Ectodermal cell (in vitro differentiated cells): Measurements from ENCODE around the gene LRRC27.
"Not testable (repeated sequence)": the region's sequence is repeated elsewhere in the genome, so short reads cannot be mapped to it uniquely, and the experiment has no call there.

Source experiments
- H3K27ac ChIP-seq: 2 replicates; pipeline ENCODE4 v1.7.0; 2013; ENCODE audit warnings: mild to moderate bottlenecking, low read depth, low read length; ENCODE audit not compliant: insufficient read depth, poor library complexity, severe bottlenecking
- H3K27me3 ChIP-seq: 2 replicates; pipeline ENCODE4 v1.7.0; 2013; ENCODE audit warnings: mild to moderate bottlenecking, low read length; ENCODE audit not compliant: insufficient read depth, control insufficient read depth, poor library complexity, severe bottlenecking
- H3K36me3 ChIP-seq: one replicate; pipeline ENCODE4 v1.7.0; 2013; ENCODE audit warnings: low read length; ENCODE audit not compliant: control insufficient read depth, insufficient read depth
- H3K4me1 ChIP-seq: one replicate; pipeline ENCODE4 v1.7.0; 2013; ENCODE audit warnings: low read length; ENCODE audit not compliant: control insufficient read depth, insufficient read depth
- H3K4me3 ChIP-seq: 2 replicates; pipeline ENCODE4 v1.7.0; 2013; ENCODE audit warnings: low read depth, low read length, control low read depth; ENCODE audit not compliant: insufficient read depth
- H3K9me3 ChIP-seq: 2 replicates; pipeline ENCODE4 v1.7.0; 2013; ENCODE audit warnings: mild to moderate bottlenecking, low read length, moderate library complexity; ENCODE audit not compliant: control insufficient read depth
- WGBS, 2 experiments: methylation state at CpG; one replicate each; pipeline ENCODE4 v1.1.7; 2013; ENCODE audit warnings: missing lambda C conversion rate in 2 of 2; 5-methylcytosine and 5-hydroxymethylcytosine counted together

The LRRC27 gene

DNA sequence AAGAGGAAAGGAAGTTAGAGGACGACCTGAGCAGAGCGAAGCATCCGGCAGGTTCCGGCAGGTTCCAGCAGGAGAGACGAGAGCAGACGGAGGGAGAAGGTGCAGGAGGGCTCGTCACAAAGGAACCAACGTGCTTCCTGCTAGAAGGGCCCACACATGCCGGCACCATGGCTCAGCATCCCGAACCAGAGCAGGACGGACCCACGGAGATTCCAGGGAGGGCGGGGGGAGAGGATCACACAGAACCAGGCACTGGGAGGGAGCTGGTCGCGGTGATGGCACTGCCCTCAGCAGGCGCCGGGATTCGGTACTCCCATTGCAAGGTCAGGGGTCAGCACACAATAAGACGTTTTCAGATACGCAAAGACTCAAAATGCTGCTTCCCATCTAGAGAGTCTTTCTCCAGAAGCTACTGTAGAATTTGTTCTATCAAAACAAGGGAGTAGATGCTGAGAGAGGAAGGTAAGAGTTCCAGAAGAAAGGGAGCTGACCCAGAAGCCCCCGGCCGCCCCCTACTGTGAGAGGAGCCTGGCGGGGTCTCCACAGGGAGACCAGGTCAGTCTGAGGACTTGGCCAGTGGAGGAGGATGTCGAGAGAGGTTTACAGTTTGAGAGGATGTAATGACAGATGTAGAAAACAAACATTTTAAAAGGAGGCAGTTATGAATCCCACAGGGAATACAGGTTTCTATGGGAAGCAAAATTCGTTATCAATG lies 41.4 kb downstream of the LRRC27 start:
- H3K9me3 ChIP-seq = no peaks in the 10 kb centered on the region
- no peaks in the 10 kb centered on the region for H3K4me1 ChIP-seq
- H3K36me3 ChIP-seq = no peaks in the 10 kb centered on the region
- H3K27ac ChIP-seq = no peak overlapping the region
- 90 to 92% methylated on average over 25 of the region's 25 CpGs for WGBS, 2 experiments
- H3K4me3 ChIP-seq = no peak overlapping the region
- no peaks in the 10 kb centered on the region for H3K27me3 ChIP-seq

- H3K27ac ChIP-seq = no peak overlapping the region
- H3K4me3 ChIP-seq = no peak overlapping the region
- H3K27me3 ChIP-seq = no peaks in the 10 kb centered on the region
- 87% methylated on average over 8 of the region's 8 CpGs for WGBS, 2 experiments
- H3K9me3 ChIP-seq = no peaks in the 10 kb centered on the region
- H3K36me3 ChIP-seq = no peaks in the 10 kb centered on the region
- H3K4me1 ChIP-seq = no peaks in the 10 kb centered on the region
Measured at GRCh38 chr10:132374176-132374575, 42.2 kb downstream of the LRRC27 start.

DNA sequence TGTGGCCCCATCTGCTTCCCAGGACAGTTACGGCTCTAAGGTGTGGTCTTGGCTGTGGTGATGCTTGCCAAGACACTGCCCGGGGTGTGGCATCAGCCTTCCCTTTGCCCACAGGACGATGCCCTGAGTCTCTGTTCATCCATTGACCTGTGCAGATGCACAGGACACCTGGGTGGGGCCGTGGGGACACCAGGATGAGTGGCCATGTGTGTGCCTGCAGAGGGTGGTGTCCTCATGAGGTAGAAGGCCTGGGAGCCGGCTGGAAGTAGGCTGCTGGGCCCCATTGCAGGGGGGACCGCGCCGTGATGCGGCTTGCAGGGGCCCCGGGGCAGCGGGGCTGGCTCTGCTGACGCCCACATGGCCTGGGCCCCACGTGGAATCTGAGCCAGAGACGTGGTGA lies 42.6 kb downstream of the LRRC27 start:
- WGBS, 2 experiments = 92 to 93% methylated on average over 14 of the region's 14 CpGs
- no peaks in the 10 kb centered on the region for H3K9me3 ChIP-seq
- H3K4me3 ChIP-seq = no peak overlapping the region
- H3K27ac ChIP-seq = no peak overlapping the region
- no peaks in the 10 kb centered on the region for H3K27me3 ChIP-seq
- no peaks in the 10 kb centered on the region for H3K4me1 ChIP-seq
- H3K36me3 ChIP-seq = no peaks in the 10 kb centered on the region

- Histone ChIP-seq H3K4me1 (no peaks in the 10 kb centered on the region), H3K27ac (no peak overlapping the region), H3K4me3 (no peak overlapping the region), H3K36me3 (no peaks in the 10 kb centered on the region), H3K9me3 (no peaks in the 10 kb centered on the region), H3K27me3 (no peaks in the 10 kb centered on the region)
- WGBS, 2 experiments = 81 to 84% methylated on average over 26 of the region's 26 CpGs
Measured at GRCh38 chr10:132375116-132375794, 43.3 kb downstream of the LRRC27 start.

GRCh38 chr10:132375795-132376297 lies 43.9 kb downstream of the LRRC27 start:
- Histone ChIP-seq H3K9me3 (no peaks in the 10 kb centered on the region), H3K27ac (no peak overlapping the region), H3K4me3 (no peak overlapping the region), H3K4me1 (no peaks in the 10 kb centered on the region), H3K27me3 (no peaks in the 10 kb centered on the region), H3K36me3 (no peaks in the 10 kb centered on the region)
- WGBS, 2 experiments = 87 to 90% methylated on average over 4 of the region's 4 CpGs

GRCh38 chr10:132376394-132376851 lies 44.4 kb downstream of the LRRC27 start:
- no peaks in the 10 kb centered on the region for H3K27me3 ChIP-seq
- no peaks in the 10 kb centered on the region for H3K4me1 ChIP-seq
- H3K4me3 ChIP-seq = no peak overlapping the region
- WGBS, 2 experiments = 87 to 89% methylated on average over 15 of the region's 15 CpGs
- no peaks in the 10 kb centered on the region for H3K36me3 ChIP-seq
- H3K9me3 ChIP-seq = no peaks in the 10 kb centered on the region
- H3K27ac ChIP-seq = no peak overlapping the region

DNA sequence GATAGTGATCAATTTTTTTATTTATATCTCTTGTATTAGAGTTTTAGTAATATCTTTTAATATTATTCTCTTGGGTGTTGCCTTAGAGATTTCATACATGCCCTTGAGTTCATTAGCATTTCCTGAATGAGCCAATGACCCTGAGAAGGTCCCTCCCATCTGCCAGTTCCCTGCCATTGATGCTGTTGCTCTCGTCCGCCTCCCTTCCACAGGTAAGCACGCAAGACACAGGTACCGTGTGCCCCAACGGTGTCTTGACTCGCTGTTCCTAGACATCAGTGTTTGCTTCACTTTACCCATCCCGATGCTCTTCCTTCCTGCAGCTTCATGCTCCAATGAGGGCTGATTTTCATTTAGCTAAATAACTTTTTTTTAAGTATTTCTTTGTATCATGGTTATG lies 45.3 kb downstream of the LRRC27 start:
- Histone ChIP-seq H3K27me3 (no peaks in the 10 kb centered on the region), H3K9me3 (no peaks in the 10 kb centered on the region), H3K27ac (no peak overlapping the region), H3K4me1 (no peaks in the 10 kb centered on the region), H3K36me3 (no peaks in the 10 kb centered on the region), H3K4me3 (no peak overlapping the region)
- 93 to 95% methylated on average over 7 of the region's 7 CpGs for WGBS, 2 experiments

GRCh38 chr10:132379026-132379425 lies 47.0 kb downstream of the LRRC27 start:
- not testable (repeated sequence) for H3K9me3 ChIP-seq, H3K27ac ChIP-seq, H3K27me3 ChIP-seq, H3K36me3 ChIP-seq, H3K4me3 ChIP-seq, H3K4me1 ChIP-seq
- WGBS, 2 experiments = 82% methylated on average over 16 of the region's 16 CpGs

DNA sequence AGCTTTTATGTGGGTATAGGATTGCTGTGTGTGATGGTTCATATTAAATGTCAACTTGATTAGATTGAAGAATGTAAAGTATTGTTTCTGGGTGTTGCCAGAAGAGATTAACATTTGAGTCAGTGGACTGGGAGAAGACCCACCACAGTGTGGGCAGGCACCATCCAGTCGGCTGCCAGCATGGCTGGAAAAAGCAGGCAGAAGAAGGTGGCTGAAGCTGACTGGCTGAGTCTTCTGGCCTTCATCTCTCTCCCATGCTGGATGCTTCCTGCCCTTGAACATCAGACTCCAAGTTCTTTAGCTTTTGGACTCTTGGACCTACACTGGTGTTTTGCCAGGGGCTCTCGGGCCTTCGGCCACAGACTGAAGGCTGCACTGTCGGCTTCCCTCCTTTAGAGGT lies 49.0 kb downstream of the LRRC27 start:
- whole genome bisulfite sequencing, 2 experiments = 94 to 95% methylated on average over 4 of the region's 4 CpGs

GRCh38 chr10:132381741-132382140 lies 49.7 kb downstream of the LRRC27 start:
- Histone ChIP-seq H3K9me3 (no peaks in the 10 kb centered on the region), H3K36me3 (no peaks in the 10 kb centered on the region), H3K4me3 (no peak overlapping the region), H3K4me1 (no peaks in the 10 kb centered on the region), H3K27ac (no peak overlapping the region), H3K27me3 (no peaks in the 10 kb centered on the region)
- WGBS, 2 experiments = 94 to 97% methylated on average over 2 of the region's 2 CpGs

More for the DNA sequence above, 49.0 kb downstream of the LRRC27 start:
- not testable (repeated sequence) for H3K36me3 ChIP-seq, H3K27ac ChIP-seq, H3K4me1 ChIP-seq, H3K27me3 ChIP-seq, H3K4me3 ChIP-seq, H3K9me3 ChIP-seq
